Activated T-cell treated with anti-CD3 and anti-CD28 coated beads, Interleukin-2, amount 50 U/mL, for 72 hours (primary cell): ENCODE measurements around the gene GAK. TPM values are rescaled to one million over a fixed set of nuclear protein-coding genes. Genes with fewer than 3 reads are reported as not detected.

Experiments used
- ATAC-seq, 2 donors: fragments of 150-1000 bp; cut with Tn5 transposase; replicated peaks in 1 of 2; 2 replicates each; pipeline ENCODE4 v1.10.0; 2021; ENCODE audit warnings: moderate library complexity in 2 of 2, mild to moderate bottlenecking in 1 of 2
- DNase-seq, 2 donors: peaks; one replicate each; pipeline ENCODE4 v3.0.0; 2021 to 2022; ENCODE audit warnings: mixed read lengths in 1 of 2
- H3K27ac Mint-ChIP-seq: one replicate; pipeline ENCODE4 v1.8.0; 2022; ENCODE audit warnings: mild to moderate bottlenecking, moderate library complexity, mixed read lengths
- H3K27me3 Mint-ChIP-seq: one replicate; pipeline ENCODE4 v1.8.0; 2022; ENCODE audit warnings: low read depth, mixed read lengths
- H3K36me3 Mint-ChIP-seq, 2 donors: one replicate each; pipeline ENCODE4 v1.8.0; 2022; ENCODE audit warnings: mixed read lengths in 2 of 2, mild to moderate bottlenecking in 1 of 2; ENCODE audit not compliant: insufficient read depth in 2 of 2
- H3K4me1 Mint-ChIP-seq: one replicate; pipeline ENCODE4 v1.8.0; 2022; ENCODE audit warnings: low read depth, mixed read lengths
- H3K4me3 Mint-ChIP-seq, 2 donors: one replicate each; pipeline ENCODE4 v1.8.0; 2022; ENCODE audit warnings: mild to moderate bottlenecking in 2 of 2, mixed read lengths in 2 of 2, moderate library complexity in 2 of 2
- H3K9me3 Mint-ChIP-seq, 2 donors: one replicate each; pipeline ENCODE4 v1.8.0; 2022; ENCODE audit warnings: mixed read lengths in 2 of 2
- total RNA-seq, 2 donors: library from RNA; stranded (reverse); gene quantifications; one replicate each; pipeline ENCODE4 v1.2.3, GENCODE V29; 2022

Gene GAK
- total RNA-seq, 2 donors from 2014 or later, result 136 to 140 TPM

DNA sequence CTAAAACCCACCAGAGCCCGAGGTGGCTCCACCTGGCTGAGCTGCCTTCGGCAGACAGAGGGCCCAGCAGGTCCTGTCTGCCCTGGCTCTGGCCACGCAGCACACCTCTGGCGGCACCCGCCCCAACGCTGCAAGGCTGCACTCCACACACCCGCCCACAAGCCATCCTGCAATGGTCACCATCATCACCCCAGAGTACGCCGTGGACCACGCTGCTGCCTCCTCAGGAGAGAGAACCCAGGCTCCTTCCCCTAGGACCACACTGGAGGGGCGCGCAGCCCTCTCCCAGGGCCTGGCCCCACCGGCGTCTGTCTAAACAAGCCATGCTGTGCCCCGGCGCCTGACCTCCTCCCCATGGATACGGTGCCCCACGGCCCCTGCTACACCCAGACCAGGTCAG lies 66.5 kb downstream of the GAK start:
- ATAC-seq (no peak), DNase-seq (no peak)
- Mint-ChIP-seq H3K36me3 (peaks cover 18 to 30% of the 10 kb centered on the region in 2 donors), H3K4me1 (no peaks in the 10 kb centered on the region), H3K27me3 (no peaks in the 10 kb centered on the region), H3K9me3 (peaks cover 0 to 4% of the 10 kb centered on the region in 2 donors), H3K4me3 (no peak overlapping the region), H3K27ac (no peak overlapping the region)

DNA sequence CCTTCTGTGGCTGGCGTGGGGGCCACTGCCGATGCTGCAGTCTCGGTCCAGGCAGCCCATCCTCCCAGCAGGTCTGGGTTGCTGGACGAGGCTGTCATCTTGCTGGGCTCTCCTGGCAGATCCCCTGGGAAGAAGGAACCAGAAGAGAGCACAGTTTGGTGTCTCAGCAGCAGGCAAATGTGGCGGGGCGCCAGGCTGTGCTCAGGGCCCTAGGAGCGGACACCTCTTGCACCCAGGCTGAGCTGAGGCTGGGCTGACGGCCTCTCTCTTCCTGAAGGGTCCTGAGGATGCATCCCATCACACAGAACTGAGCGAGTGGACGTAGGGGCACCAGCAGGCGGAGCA lies 67.0 kb downstream of the GAK start:
- Mint-ChIP-seq H3K9me3 (peaks cover 0 to 4% of the 10 kb centered on the region in 2 donors), H3K4me3 (no peak overlapping the region), H3K27me3 (no peaks in the 10 kb centered on the region), H3K36me3 (peaks cover 20 to 29% of the 10 kb centered on the region in 2 donors), H3K4me1 (no peaks in the 10 kb centered on the region), H3K27ac (no peak overlapping the region)
- no peak for DNase-seq
- ATAC-seq, result no peak

DNA sequence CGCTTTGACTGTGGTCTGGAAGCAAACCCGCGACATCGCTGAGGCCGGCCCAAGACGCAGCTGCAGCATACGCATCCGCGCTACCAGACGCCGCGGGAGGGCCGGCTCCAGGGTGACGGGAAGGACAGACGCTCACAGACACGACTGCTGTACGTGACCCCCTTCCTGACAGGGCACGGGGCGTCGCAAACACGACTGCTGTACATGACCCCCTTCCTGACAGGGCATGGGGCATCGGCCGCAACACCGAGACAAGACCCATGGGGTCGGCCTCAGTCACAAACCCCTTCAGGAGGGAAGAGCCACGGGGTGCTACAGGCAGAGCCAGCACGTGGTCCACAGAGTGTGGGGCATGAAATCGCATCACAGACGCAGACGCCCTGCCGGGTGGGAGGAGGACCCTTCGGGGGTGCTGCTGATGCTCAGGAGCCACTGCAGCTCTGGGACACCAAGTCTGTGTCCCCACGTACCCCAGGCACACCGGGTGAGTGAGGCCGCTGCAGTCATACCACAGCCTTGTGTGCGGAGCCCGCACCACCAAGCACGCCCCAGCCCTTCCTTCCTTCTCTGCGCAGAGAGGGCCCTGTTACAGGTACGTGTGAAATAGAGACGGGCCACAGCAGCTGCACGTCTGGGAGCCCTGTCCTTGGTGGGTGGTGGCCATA lies 67.5 kb downstream of the GAK start:
- no peaks in the 10 kb centered on the region for H3K27me3 Mint-ChIP-seq
- H3K9me3 Mint-ChIP-seq, result peaks cover 0 to under 1% of the 10 kb centered on the region in 2 donors
- no peak for DNase-seq
- no peak for ATAC-seq
- peaks cover 18 to 29% of the 10 kb centered on the region in 2 donors for H3K36me3 Mint-ChIP-seq
- no peak overlapping the region for H3K27ac Mint-ChIP-seq
- H3K4me1 Mint-ChIP-seq, result no peaks in the 10 kb centered on the region
- no peak overlapping the region for H3K4me3 Mint-ChIP-seq

DNA sequence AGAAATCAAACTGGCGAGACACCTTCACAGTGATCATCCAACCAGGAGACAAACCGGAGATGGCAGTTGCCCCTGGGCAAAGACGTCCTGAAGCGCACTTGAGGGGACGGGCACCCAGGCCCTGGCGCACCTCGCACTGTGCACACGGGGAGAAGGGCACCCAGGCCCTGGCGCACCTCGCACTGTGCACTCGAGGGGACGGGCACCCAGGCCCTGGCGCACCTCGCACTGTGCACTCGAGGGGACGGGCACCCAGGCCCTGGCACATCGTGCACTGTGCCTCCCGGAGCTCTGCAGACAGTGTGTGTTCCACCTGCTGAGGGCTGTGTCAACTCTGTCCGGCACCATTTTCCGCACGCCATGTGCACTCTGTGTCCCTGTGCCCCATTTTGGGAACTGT lies 71.6 kb downstream of the GAK start:
- H3K27ac Mint-ChIP-seq, result no peak overlapping the region
- DNase-seq, result no peak
- H3K36me3 Mint-ChIP-seq, result peaks cover 26 to 48% of the 10 kb centered on the region in 2 donors
- H3K4me3 Mint-ChIP-seq, result no peak overlapping the region
- H3K9me3 Mint-ChIP-seq, result peaks cover 5 to 8% of the 10 kb centered on the region in 2 donors
- ATAC-seq, result no peak
- H3K4me1 Mint-ChIP-seq, result peaks cover 9% of the 10 kb centered on the region
- H3K27me3 Mint-ChIP-seq, result no peaks in the 10 kb centered on the region

DNA sequence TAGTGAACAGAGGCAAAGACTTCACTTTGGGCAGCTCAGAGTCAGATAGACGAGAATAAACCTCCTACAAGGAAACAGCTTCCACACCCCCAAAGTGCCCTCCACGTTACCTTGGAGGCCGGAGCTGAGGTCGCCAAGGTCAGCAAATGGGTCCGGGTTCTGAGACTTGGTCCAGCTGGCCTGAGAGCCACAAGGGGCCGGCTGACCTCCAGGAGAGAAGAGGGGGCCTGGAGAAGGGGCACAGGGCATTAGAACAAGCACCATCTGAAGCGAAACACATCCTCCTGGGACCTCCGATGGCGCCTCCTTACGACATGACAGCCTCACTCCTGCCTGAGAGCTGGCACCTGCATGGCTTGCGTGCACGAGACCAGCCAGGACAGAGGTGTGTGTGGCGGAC lies 72.6 kb downstream of the GAK start:
- Mint-ChIP-seq H3K27me3 (no peaks in the 10 kb centered on the region), H3K27ac (no peak overlapping the region), H3K36me3 (peaks cover 26 to 49% of the 10 kb centered on the region in 2 donors), H3K9me3 (peaks cover 5 to 8% of the 10 kb centered on the region in 2 donors), H3K4me3 (no peak overlapping the region), H3K4me1 (peaks cover 9% of the 10 kb centered on the region)
- DNase-seq (no peak), ATAC-seq (no peak)

DNA sequence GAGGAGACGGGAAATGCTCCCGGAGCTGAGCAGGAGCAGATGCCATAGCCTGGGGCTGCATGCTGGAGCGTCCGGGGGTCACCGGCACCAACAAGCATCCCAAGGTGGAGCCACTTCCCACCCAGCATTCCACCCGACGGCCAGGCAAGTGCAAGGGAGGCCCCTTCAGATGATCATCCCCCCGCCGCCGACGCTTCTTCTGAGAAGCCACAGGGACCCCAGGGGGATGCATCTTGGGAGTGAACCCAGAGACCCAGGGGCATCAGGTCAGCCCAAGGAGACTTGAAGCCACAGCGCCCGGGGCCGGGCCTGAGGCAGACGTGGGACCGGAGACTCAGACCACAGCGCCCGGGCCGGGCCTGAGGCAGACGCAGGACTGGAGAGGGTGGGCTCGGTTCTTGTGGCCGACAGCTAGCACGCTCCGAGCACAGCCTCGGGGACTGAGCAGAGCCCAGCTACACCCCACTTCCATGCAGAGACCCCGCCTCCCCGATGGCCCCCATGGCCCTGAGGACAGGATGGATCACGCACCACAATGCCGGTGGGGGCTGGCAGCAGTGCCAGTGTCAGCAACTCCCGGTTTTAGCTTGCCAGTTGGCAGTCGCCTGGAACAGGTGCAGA lies 73.2 kb downstream of the GAK start:
- Mint-ChIP-seq H3K27me3 (no peaks in the 10 kb centered on the region), H3K9me3 (peaks cover 5 to 8% of the 10 kb centered on the region in 2 donors), H3K4me1 (peaks cover 9% of the 10 kb centered on the region), H3K36me3 (peaks cover 26 to 48% of the 10 kb centered on the region in 2 donors), H3K4me3 (no peak overlapping the region), H3K27ac (no peak overlapping the region)
- DNase-seq (no peak), ATAC-seq (no peak)

DNA sequence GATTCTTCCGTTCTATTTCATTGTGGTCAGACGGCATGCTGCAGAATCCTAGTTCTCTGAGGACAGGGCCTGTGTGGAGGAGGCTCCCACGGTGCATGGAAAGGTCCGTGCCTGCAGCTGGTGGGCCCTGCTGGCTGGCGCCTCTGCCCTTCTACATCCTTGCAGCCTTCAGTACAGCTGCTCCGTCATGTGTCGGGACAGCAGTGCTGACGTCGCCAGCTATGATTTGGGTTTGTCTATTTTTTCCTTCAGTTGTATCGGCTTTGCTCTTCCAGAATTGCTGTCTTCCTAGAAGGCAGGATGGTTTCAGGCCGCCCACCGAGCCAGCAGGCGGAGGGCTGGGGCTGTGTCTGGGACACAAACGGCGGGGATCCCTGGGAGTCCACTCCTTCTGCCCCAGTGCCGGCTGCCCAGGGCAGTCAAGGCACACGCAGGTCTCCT lies 74.1 kb downstream of the GAK start:
- DNase-seq (no peak), ATAC-seq (no peak)
- Mint-ChIP-seq H3K9me3 (peaks cover 5 to 8% of the 10 kb centered on the region in 2 donors), H3K27me3 (no peaks in the 10 kb centered on the region), H3K27ac (no peak overlapping the region), H3K4me3 (no peak overlapping the region), H3K36me3 (peaks cover 24 to 44% of the 10 kb centered on the region in 2 donors), H3K4me1 (peaks cover 9% of the 10 kb centered on the region)

DNA sequence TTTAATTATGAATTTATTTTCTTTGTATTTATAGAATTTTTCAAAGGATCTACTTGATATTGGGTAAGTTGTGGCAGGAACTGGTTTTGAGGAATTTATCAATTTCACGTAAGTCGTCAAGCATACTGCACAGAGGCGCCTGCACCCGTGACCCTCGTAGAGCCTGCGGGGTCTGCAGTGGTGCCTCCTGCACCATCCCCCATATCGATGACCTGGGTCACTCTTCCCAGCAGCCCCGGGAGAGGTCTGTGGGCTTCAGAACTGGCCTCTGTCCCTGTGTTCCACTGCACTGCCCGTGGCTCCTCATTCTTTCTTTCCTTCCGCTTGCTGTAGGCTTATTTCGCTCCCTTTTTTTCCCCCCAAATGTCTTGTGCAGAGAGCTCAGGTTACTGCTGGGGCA lies 74.7 kb downstream of the GAK start:
- H3K27ac Mint-ChIP-seq, result no peak overlapping the region
- H3K27me3 Mint-ChIP-seq, result no peaks in the 10 kb centered on the region
- H3K9me3 Mint-ChIP-seq, result peaks cover 5 to 8% of the 10 kb centered on the region in 2 donors
- H3K4me1 Mint-ChIP-seq, result peaks cover 9% of the 10 kb centered on the region
- DNase-seq, result no peak
- H3K4me3 Mint-ChIP-seq, result no peak overlapping the region
- ATAC-seq, result no peak
- H3K36me3 Mint-ChIP-seq, result peaks cover 22 to 42% of the 10 kb centered on the region in 2 donors

DNA sequence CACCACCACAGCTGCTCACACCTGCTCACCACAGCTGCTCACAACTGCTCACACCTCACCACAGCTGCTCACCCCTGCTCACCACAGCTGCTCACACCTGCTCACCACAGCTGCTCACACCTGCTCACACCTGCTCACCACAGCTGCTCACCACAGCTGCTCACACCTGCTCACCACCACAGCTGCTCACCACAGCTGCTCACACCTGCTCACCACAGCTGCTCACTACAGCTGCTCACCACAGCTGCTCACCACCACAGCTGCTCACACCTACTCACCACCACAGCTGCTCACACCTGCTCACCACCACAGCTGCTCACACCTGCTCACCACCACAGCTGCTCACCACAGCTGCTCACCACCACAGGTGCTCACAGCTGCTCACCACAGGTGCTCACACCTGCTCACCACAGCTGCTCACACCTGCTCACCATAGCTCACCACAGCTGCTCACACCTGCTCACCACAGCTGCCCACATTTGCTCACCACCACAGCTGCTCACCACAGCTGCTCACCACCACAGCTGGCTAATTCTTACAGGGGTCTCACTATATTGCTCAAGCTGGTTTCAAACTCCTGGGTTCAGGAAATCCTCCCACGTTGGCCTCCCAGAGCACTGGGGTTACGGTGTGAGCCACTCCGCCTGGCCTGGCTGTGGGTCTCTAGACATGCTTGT lies 75.8 kb downstream of the GAK start:
- DNase-seq, result no peak
- ATAC-seq, result peak in 1 of 2 donors; percentile 44
- H3K9me3 Mint-ChIP-seq, result peaks cover 5 to 8% of the 10 kb centered on the region in 2 donors
- H3K4me1 Mint-ChIP-seq, result peaks cover 9% of the 10 kb centered on the region
- peak overlapping the region; percentile 83 for H3K27ac Mint-ChIP-seq
- peaks cover 22 to 39% of the 10 kb centered on the region in 2 donors for H3K36me3 Mint-ChIP-seq
- no peak overlapping the region for H3K4me3 Mint-ChIP-seq
- no peaks in the 10 kb centered on the region for H3K27me3 Mint-ChIP-seq

DNA sequence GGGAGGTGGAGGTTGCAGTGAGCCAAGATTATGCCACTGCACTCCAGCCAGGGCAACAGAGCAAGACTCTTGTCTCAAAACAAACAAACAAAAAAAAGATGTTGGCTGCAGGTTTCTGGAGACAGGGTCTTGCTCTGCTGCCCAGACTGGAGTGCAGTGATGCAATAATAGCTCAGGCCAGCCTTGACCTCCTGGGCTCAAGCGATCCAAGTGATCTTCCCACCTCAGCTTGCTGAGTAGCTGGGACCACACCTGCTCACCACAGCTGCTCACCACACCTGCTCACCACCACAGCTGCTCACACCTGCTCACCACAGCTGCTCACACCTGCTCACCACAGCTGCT lies 76.3 kb downstream of the GAK start:
- Mint-ChIP-seq H3K4me3 (no peak overlapping the region), H3K4me1 (peaks cover 9% of the 10 kb centered on the region), H3K27me3 (no peaks in the 10 kb centered on the region), H3K9me3 (peaks cover 5 to 8% of the 10 kb centered on the region in 2 donors), H3K36me3 (peaks cover 19 to 38% of the 10 kb centered on the region in 2 donors), H3K27ac (peak overlapping the region; percentile 83)
- peak in 1 of 2 donors; percentile 13 for ATAC-seq
- DNase-seq, result no peak

DNA sequence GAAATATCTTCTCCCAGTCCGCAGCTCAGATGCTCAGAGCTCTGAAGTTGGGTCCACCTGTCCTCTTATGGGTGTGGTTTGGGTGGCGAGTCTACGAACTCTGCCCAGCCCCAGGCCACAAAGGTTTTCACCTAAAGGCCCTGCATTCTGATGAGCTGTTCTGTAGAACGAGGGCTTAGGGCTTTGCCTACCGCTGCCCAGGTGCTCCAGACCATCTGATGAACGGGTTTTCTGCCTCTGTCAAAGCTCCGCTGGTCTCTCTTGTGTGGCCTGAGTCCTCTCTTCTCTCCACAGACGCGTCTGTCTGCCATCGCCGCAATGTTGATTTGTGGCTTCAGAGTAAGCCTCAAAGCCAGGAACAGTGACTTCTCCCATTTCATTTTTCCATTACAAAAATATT lies 77.8 kb downstream of the GAK start:
- no peak for DNase-seq
- ATAC-seq, result no peak
- Mint-ChIP-seq H3K9me3 (peaks cover 5 to 8% of the 10 kb centered on the region in 2 donors), H3K4me1 (peaks cover 9% of the 10 kb centered on the region), H3K27ac (no peak overlapping the region), H3K4me3 (no peak overlapping the region), H3K27me3 (no peaks in the 10 kb centered on the region), H3K36me3 (peaks cover 14 to 32% of the 10 kb centered on the region in 2 donors)

DNA sequence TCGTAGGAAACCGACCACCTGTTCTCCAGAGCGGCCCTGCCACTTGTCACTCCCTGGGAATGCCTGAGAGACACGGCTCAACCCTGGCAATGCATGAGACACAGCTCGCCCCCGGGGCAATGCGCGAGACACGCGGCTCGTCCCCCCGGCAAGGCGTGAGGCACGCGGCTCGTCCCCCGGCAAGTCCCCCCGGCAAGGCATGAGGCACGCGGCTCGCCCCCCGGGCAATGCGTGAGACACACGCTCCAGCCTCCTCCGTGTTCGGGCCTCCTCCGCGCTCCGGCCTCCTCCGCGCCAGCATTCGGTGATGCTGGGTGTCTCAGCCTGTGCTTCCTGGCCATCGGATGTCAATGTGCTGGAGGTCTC lies 78.7 kb downstream of the GAK start:
- DNase-seq (no peak), ATAC-seq (no peak)
- Mint-ChIP-seq H3K4me3 (no peak overlapping the region), H3K36me3 (peaks cover 11 to 30% of the 10 kb centered on the region in 2 donors), H3K27ac (no peak overlapping the region), H3K4me1 (peaks cover 8% of the 10 kb centered on the region), H3K9me3 (peaks cover 5 to 8% of the 10 kb centered on the region in 2 donors), H3K27me3 (no peaks in the 10 kb centered on the region)

DNA sequence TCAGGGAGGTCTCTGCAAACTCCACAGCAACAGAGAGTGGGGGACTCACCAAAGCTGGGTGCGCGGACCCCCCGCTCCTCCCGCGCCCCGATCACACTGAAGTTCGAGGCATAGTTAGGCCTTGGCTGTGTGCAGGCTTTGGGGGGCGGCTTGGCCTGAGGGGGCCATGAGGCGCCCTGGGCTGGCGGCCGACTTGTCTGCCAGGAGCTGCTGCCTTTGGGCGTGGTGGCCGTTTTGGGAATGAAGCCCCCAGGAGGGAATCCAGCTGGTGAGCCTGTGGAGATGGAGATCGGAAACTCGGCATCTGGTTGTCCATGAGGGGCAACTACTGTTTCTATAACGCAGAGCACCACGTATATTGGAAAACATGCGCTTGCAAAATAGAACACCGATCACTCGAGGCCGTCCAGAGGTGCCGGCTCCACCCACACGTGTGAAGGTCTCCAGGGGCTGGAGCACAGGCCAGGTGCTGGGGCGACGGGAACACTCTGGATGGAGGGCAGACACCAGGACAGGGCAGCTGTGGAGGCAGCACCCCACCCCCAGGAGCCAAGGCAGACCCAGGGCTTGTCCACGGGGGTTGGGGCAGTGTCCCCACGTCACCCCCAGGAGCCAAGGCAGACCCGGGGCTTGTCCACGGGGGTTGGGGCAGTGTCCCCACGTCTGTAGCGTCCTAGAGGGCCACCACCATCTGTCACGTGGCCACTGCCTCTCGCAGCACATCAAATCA lies 80.2 kb downstream of the GAK start:
- Mint-ChIP-seq H3K4me3 (no peak overlapping the region), H3K27ac (no peak overlapping the region), H3K4me1 (no peaks in the 10 kb centered on the region), H3K9me3 (peaks cover 5 to 8% of the 10 kb centered on the region in 2 donors), H3K36me3 (peaks cover 6 to 16% of the 10 kb centered on the region in 2 donors), H3K27me3 (no peaks in the 10 kb centered on the region)
- no peak for ATAC-seq
- no peak for DNase-seq
